GM21526 (cell line): ENCODE results near the gene OR52L1.

Source experiments
- ATAC-seq: cut with Tn5 transposase; IDR thresholded peaks from one replicate; pipeline ENCODE4 v1.9.1; 2021; ENCODE audit warnings: moderate library complexity; ENCODE audit not compliant: unreplicated experiment, low FRiP score

OR52L1 gene

GRCh38 chr11:5941951-5942350 is 44.8 kb downstream of the OR52L1 start, which contains the start of gene OR56A3:
OR56A3 (plus strand) TSS chr11:5942251; CDS start chr11:5947347, 5,096 bp downstream.
- ATAC-seq: no peak

- no peak for ATAC-seq
These were observed 46.0 kb downstream of the OR52L1 start for GRCh38 chr11:5940748-5941147.

- ATAC-seq: no peak
These were observed 48.2 kb downstream of the OR52L1 start for GRCh38 chr11:5938603-5938965.

- ATAC-seq: no peak
These were observed 48.8 kb downstream of the OR52L1 start for GRCh38 chr11:5937868-5938602.
